GM19395 (cell line): Measurements from ENCODE around the gene SUMO3.

Source experiments
- ATAC-seq: cut with Tn5 transposase; IDR thresholded peaks from one replicate; pipeline ENCODE4 v1.9.1; 2021; ENCODE audit warnings: mild to moderate bottlenecking, moderate library complexity; ENCODE audit not compliant: unreplicated experiment

SUMO3 gene

GRCh38 chr21:44780767-44781459, 36.9 kb downstream of the SUMO3 start:
- no peak for ATAC-seq

- no peak for ATAC-seq
These were observed 37.7 kb downstream of the SUMO3 start for GRCh38 chr21:44780137-44780502.

- ATAC-seq = no peak
These were observed 38.3 kb downstream of the SUMO3 start for GRCh38 chr21:44779417-44780136.

- no peak for ATAC-seq
These were observed 38.9 kb downstream of the SUMO3 start for GRCh38 chr21:44778983-44779382.

GRCh38 chr21:44778499-44778911, 39.4 kb downstream of the SUMO3 start:
- no peak for ATAC-seq

GRCh38 chr21:44778094-44778493, 39.8 kb downstream of the SUMO3 start:
- ATAC-seq = no peak

GRCh38 chr21:44774972-44775371, 42.9 kb downstream of the SUMO3 start:
- no peak for ATAC-seq

GRCh38 chr21:44773291-44773932, 44.5 kb downstream of the SUMO3 start:
- ATAC-seq = no peak

- no peak for ATAC-seq
These were observed 45.9 kb downstream of the SUMO3 start for GRCh38 chr21:44771896-44772525.

GRCh38 chr21:44767834-44768831, 49.7 kb downstream of the SUMO3 start:
- ATAC-seq = no peak

GRCh38 chr21:44766818-44767354, 51.0 kb downstream of the SUMO3 start:
- no peak for ATAC-seq

GRCh38 chr21:44766014-44766817, 51.6 kb downstream of the SUMO3 start:
- ATAC-seq = no peak

GRCh38 chr21:44765231-44766013, 52.4 kb downstream of the SUMO3 start:
- no peak for ATAC-seq

- ATAC-seq = no peak
These were observed 53.3 kb downstream of the SUMO3 start for GRCh38 chr21:44764319-44765230.

- no peak for ATAC-seq
These were observed 54.2 kb downstream of the SUMO3 start for GRCh38 chr21:44763451-44764318.

- no peak for ATAC-seq
These were observed 54.8 kb downstream of the SUMO3 start for GRCh38 chr21:44763050-44763378.
